GM12874 (cell line): ENCODE measurements around the gene ERRFI1.

ENCODE experiments used
- TF ChIP-seq, protein P1 (sequence below): IDR thresholded peaks from 2 replicates; pipeline ENCODE4 v1.5.1; 2011; ENCODE audit warnings: low read depth, mild to moderate bottlenecking, control low read depth, low read length, moderate library complexity; ENCODE audit not compliant: insufficient read depth

ERRFI1 gene

DNA sequence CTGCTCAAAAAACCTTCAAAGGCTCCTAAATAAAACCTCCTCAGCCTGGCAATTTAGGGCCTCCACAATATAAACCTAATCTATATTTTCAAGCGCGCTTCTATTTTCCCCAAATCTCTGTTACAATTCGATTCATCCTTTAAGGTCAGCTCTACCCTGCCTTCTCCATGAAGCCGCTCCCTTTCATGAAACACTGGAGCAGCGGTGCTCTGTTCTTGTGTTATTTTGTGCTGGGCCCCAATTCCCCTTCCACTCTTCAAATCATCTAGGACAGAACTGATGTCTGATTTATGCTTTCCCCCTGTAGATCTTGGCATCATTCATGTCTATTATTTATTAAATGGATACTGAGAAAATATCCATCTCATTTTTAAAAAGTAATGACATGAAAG is 6.9 kb downstream of the ERRFI1 start:
- TF ChIP-seq, protein P1, sequence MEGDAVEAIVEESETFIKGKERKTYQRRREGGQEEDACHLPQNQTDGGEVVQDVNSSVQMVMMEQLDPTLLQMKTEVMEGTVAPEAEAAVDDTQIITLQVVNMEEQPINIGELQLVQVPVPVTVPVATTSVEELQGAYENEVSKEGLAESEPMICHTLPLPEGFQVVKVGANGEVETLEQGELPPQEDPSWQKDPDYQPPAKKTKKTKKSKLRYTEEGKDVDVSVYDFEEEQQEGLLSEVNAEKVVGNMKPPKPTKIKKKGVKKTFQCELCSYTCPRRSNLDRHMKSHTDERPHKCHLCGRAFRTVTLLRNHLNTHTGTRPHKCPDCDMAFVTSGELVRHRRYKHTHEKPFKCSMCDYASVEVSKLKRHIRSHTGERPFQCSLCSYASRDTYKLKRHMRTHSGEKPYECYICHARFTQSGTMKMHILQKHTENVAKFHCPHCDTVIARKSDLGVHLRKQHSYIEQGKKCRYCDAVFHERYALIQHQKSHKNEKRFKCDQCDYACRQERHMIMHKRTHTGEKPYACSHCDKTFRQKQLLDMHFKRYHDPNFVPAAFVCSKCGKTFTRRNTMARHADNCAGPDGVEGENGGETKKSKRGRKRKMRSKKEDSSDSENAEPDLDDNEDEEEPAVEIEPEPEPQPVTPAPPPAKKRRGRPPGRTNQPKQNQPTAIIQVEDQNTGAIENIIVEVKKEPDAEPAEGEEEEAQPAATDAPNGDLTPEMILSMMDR, result no peak

DNA sequence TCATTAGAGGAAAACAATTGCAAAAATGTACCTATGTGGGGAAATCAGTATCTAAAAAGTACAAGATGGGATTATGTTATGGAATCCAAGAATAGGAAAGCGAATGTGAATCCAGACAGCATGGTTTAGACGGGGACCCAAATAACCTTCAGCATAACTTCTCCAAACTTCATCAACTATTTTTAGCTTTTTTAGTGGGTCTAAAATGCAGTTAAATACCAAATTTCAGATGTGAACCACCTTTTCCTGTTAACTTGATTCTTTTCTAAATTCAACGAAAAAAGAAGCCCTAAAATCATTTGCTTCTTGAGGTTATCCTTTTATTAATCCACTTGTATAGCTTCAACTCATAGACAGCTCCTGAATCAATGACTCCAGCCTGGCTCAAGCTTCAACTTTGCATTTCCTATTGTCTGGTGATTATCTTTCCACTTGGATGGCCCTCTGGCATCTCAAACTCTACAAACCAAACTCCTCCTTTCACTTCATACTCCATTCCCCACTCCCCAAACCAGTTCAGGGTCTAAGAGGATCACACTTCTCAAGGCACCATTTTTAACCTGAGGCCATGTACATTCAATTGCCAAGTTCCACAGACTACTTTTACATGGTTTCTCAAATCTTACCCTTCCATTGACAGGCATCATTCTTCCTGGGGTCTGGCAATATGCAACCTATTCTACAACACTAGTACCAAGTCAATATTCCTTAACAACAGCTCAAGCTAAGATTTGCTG is 7.4 kb downstream of the ERRFI1 start:
- TF ChIP-seq, protein P1, result no peak

DNA sequence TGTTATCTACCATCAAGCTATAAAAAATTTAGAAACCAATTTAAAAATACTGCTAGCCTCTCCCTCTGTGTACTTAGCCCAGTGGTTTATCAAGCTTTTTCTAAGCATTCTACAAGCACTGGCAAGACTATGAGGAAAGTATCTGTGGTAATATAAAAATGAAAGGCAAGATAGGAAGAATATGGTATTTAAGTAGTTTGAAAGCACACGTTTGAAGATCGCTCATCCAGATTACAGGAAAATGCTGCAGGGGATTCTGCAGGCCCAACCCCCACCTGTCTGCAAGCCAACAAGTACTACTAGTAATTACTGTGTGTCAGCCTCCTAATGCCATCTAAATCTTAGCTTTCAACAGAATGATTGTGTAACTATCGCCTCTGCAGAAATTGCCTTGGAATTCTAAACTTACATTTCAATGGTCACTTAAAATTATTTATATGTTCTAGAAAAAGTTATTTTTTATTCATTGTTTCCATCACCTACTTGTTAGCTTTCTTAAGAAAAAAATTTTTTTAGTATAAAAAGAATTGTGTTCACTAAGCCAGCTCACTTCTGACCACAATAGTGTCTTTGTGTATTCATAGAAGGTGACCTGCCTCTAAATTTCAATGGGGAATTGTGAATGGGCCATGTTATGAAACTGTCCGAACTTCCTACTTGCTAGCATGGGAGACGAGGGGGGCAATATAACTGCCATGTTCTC is 8.5 kb downstream of the ERRFI1 start:
- TF ChIP-seq, protein P1, result no peak

DNA sequence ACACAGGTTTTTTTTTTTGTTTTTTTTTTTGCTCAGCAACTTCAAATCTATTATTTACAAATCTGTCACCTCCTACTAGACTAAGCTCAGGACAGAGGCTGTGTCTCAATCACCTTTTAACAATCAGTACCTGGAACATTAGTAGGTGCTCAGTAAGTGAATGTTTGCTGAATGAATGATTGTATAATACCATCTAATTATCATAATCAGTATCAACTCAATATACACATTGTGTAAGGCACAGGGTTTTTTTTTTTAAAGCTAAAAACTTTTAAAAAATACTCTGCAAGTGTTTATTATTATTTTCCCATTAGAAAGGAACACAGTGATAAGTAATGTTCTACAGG is 9.2 kb downstream of the ERRFI1 start:
- TF ChIP-seq, protein P1, result no peak

DNA sequence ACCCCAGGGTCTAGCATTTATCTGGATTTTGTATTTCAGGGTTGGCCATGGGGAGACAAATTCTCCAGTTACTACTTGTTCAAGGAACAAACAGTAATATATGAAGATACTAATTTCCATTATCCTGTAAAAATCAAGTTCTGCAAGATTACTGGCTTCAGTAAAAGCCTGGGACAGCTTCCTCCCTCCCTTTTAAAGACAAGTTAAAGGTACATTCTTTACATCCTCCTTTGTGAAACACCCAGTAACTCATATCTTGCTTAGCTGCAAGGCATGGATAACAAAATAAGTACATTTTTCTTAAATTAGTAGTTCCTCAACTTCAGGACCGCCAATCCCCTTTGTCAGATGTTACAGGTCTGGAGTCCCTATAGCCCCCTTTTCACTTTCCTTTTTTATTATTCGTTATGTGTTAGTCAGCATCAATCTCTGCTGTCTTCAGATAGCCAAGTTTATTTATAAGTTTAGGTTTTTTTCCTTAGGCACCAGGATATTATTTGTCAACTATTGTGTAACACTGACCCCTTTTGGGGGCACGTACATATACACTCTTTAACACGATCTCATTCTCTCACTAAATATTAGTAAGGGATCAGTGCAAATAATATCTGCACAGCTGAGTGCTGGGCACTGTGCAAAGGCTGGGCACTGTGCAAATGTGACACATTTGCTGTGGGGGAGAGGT is 9.8 kb downstream of the ERRFI1 start:
- TF ChIP-seq, protein P1, result no peak

DNA sequence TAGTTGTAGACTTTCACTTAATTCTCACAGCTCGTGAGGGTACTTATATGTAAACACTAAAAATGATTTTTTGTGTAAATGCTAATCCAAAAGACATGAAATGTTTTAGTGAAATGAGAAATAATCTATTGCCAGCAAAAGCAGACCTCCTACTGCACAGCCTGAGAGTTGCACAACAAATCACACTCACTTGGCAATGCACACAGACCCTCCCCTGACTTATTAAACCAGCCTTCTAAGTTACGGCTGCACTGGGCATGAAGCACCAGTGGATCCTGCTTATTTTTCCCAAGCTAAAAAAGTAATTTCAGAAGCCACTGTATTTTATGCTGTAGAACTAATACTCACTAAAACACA is 10.3 kb downstream of the ERRFI1 start:
- TF ChIP-seq, protein P1, result no peak

DNA sequence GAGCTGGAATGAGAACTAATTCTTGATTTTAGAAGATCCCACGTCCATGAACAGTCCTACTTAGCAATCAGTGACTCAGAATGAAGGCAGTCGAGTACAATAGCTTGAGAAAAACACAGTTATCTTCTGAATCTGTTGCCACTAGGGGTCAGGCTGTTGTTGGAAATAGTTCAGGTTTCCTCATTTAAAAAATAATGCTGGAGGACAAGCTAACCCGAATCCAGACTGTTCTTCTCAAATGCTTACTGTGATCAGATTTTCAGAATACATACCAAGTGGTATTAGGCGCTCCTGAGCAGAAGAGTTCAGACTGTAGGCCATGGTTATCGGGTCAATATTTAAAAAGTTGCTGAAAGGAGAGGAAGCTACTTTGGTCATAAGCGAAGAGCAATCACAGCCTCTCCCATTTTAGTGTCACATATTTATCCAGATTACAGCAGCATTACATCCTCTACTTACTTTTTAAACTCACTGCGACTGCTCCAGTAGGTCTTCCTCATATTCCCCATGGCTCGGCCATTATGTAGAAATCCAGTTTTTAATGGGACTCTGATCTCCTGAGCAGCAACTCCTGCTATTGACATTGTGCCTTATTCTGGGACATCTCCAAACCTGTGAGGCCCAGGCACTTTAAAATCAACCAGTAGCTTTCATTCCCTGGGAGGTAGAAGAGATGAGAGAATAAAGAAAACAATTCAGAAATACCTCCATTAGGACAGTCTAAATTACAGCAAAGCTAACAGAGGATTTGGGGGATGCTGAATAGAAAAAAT is 10.9 kb downstream of the ERRFI1 start:
- TF ChIP-seq, protein P1, result peak; percentile 55
